ENCODE measurements around the gene XYLT1.

DNA sequence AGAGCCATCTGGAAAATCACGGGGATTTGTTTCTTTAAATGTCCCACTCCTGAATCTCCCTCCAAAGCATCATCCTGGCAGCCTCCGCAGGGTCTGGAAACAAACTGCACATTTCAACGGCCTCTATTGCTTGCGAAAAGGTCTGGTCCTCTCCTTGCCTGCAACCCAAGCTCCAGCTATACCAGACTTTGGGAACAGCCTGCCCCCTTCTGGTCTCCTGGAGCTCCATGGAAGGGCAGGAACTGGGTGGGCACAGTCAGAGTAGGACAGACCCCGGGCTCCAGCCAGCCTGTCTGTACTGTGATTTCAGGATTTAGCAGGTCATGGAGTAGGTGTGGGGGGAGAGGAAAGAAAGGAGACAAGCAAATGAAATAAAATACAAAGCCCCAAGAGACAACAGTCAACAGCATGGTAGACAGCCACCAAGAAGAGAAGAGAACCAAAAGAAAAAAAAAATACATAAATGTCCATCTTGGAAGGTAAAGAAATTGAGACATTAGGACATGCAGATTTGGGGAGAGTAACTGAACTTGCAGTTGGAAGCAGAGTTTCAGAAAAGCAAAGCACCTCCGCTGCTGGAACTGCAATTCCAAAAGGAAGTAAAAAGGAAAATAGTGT, 2.7 kb downstream of the XYLT1 start:
- TF ChIP-seq, protein P1, sequence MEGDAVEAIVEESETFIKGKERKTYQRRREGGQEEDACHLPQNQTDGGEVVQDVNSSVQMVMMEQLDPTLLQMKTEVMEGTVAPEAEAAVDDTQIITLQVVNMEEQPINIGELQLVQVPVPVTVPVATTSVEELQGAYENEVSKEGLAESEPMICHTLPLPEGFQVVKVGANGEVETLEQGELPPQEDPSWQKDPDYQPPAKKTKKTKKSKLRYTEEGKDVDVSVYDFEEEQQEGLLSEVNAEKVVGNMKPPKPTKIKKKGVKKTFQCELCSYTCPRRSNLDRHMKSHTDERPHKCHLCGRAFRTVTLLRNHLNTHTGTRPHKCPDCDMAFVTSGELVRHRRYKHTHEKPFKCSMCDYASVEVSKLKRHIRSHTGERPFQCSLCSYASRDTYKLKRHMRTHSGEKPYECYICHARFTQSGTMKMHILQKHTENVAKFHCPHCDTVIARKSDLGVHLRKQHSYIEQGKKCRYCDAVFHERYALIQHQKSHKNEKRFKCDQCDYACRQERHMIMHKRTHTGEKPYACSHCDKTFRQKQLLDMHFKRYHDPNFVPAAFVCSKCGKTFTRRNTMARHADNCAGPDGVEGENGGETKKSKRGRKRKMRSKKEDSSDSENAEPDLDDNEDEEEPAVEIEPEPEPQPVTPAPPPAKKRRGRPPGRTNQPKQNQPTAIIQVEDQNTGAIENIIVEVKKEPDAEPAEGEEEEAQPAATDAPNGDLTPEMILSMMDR (optimal IDR thresholded peaks at IDR 0.05 in 1 of 3, IDR thresholded peaks at IDR 0.05 in 1 of 3, conservative IDR thresholded peaks at IDR 0.05 in 1 of 3; ENCODE audit: extremely low read depth in 1 of 3, insufficient read depth in 2 of 3, low read length in 3 of 3), result peak; percentile 68 to 77 (median 73)
- no peak for TF ChIP-seq EZH2 (IDR thresholded peaks at IDR 0.05; ENCODE audit: low read length)
